GM23338 (cell line): ENCODE data around the gene STRA6. TPM values are rescaled to one million over a fixed set of nuclear protein-coding genes. Genes with fewer than 3 reads are reported as not detected.

Source experiments
- ATAC-seq: fragments of 200-7000 bp; cut with Tn5 transposase; 3 replicates; pipeline ENCODE4 v1.9.1; 2020
- DNase-seq: peaks from one replicate; pipeline ENCODE4 v3.0.0-alpha.2; 2015; ENCODE audit warnings: low spot score
- H2AFZ ChIP-seq: fragments of 200-600 bp; sonication (generic); 2 replicates; pipeline ENCODE4 v1.8.0; 2016; ENCODE audit warnings: antibody characterized with exemption, mild to moderate bottlenecking, moderate library complexity
- H3F3A ChIP-seq: fragments of 200-600 bp; sonication (generic); replicated peaks from 2 replicates; pipeline ENCODE4 v1.8.0; 2017; ENCODE audit warnings: antibody characterized with exemption, mixed run types, low read depth
- H3K27ac ChIP-seq: fragments of 200-600 bp; sonication (generic); 2 replicates; pipeline ENCODE4 v1.6.1; 2016; ENCODE audit warnings: low read depth
- H3K27me3 ChIP-seq: fragments of 200-600 bp; sonication (generic); 2 replicates; pipeline ENCODE4 v1.8.0; 2016; ENCODE audit warnings: mild to moderate bottlenecking, mixed run types, moderate library complexity; ENCODE audit not compliant: insufficient read depth
- H3K36me3 ChIP-seq: fragments of 200-600 bp; sonication (generic); 2 replicates; pipeline ENCODE4 v1.8.0; 2016; ENCODE audit warnings: mild to moderate bottlenecking; ENCODE audit not compliant: insufficient read depth
- H3K4me1 ChIP-seq: fragments of 200-600 bp; sonication (generic); 2 replicates; pipeline ENCODE4 v1.8.0; 2016; ENCODE audit warnings: mild to moderate bottlenecking, moderate library complexity; ENCODE audit not compliant: insufficient read depth
- H3K4me2 ChIP-seq: fragments of 200-600 bp; sonication (generic); 2 replicates; pipeline ENCODE4 v1.7.1; 2017; ENCODE audit warnings: mixed run types
- H3K4me3 ChIP-seq: fragments of 200-600 bp; sonication (generic); 2 replicates; pipeline ENCODE4 v1.6.1; 2016; ENCODE audit warnings: mixed run types
- H3K79me2 ChIP-seq: fragments of 200-600 bp; sonication (generic); replicated peaks from 2 replicates; pipeline ENCODE4 v1.8.0; 2017; ENCODE audit warnings: mild to moderate bottlenecking; ENCODE audit not compliant: insufficient read depth
- H3K9me2 ChIP-seq: fragments of 200-600 bp; sonication (generic); 2 replicates; pipeline ENCODE4 v1.8.0; 2017; ENCODE audit not compliant: insufficient read depth
- H4K20me1 ChIP-seq: fragments of 200-600 bp; sonication (generic); replicated peaks from 2 replicates; pipeline ENCODE4 v1.8.0; 2017; ENCODE audit warnings: mild to moderate bottlenecking; ENCODE audit not compliant: insufficient read depth
- H3K27ac Mint-ChIP-seq: 2 replicates; pipeline ENCODE4 v1.8.0; 2020; ENCODE audit warnings: inconsistent platforms, mild to moderate bottlenecking, moderate library complexity, mixed read lengths
- H3K27me3 Mint-ChIP-seq: 3 replicates; pipeline ENCODE4 v1.8.0; 2022; ENCODE audit warnings: low read depth, mild to moderate bottlenecking, moderate library complexity, mixed read lengths, inconsistent platforms; ENCODE audit not compliant: insufficient read depth, poor library complexity
- H3K36me3 Mint-ChIP-seq: 3 replicates; pipeline ENCODE4 v1.8.0; 2021; ENCODE audit warnings: low read depth, mild to moderate bottlenecking, inconsistent platforms, moderate library complexity, mixed read lengths
- H3K4me1 Mint-ChIP-seq: 3 replicates; pipeline ENCODE4 v1.8.0; 2020; ENCODE audit warnings: mild to moderate bottlenecking, inconsistent platforms, mixed read lengths
- H3K4me3 Mint-ChIP-seq: 3 replicates; pipeline ENCODE4 v1.8.0; 2021; ENCODE audit warnings: moderate library complexity, mild to moderate bottlenecking, inconsistent platforms, mixed read lengths
- H3K9me3 Mint-ChIP-seq: 3 replicates; pipeline ENCODE4 v1.8.0; 2020; ENCODE audit warnings: moderate library complexity, mild to moderate bottlenecking, inconsistent platforms, mixed read lengths
- CREB1 ChIP-seq: fragments of 250-450 bp; sonication (Bioruptor Pico); IDR thresholded peaks from 2 replicates; pipeline ENCODE4 v1.5.0; 2020; ENCODE audit warnings: low read depth, mild to moderate bottlenecking, moderate library complexity
- CTCF ChIP-seq, 2 experiments: fragments of 200-600 bp in 1 of 2; sonication (generic) in 1 of 2; conservative IDR thresholded peaks; 2 replicates each; pipeline versions ENCODE4 v1.5.1 to v1.6.1; 2016 to 2017; ENCODE audit warnings: antibody characterized with exemption in 2 of 2, low read depth in 2 of 2, mild to moderate bottlenecking in 2 of 2, moderate library complexity in 1 of 2
- EZH2 ChIP-seq: fragments of 200-600 bp; sonication (generic); IDR thresholded peaks from one replicate; pipeline ENCODE4 v1.8.0; 2017; ENCODE audit warnings: antibody characterized with exemption, mild to moderate bottlenecking, low read depth; ENCODE audit not compliant: unreplicated experiment
- EZH2phosphoT487 ChIP-seq: fragments of 200-600 bp; sonication (generic); IDR thresholded peaks from one replicate; pipeline ENCODE4 v1.8.1; 2018; ENCODE audit warnings: antibody characterized with exemption; ENCODE audit not compliant: unreplicated experiment
- JUNB ChIP-seq: IDR thresholded peaks from one replicate; pipeline ENCODE4 v1.6.1; 2016; ENCODE audit warnings: antibody characterized with exemption; ENCODE audit not compliant: unreplicated experiment
- NANOG ChIP-seq: IDR thresholded peaks from 2 replicates; pipeline ENCODE4 v1.6.1; 2016; ENCODE audit warnings: antibody characterized with exemption, borderline replicate concordance
- POLR2AphosphoS5 ChIP-seq: IDR thresholded peaks from 2 replicates; pipeline ENCODE4 v1.6.1; 2016; ENCODE audit warnings: antibody characterized with exemption, low read depth
- STAT1 ChIP-seq: IDR thresholded peaks from one replicate; pipeline ENCODE4 v1.6.1; 2016; ENCODE audit warnings: antibody characterized with exemption; ENCODE audit not compliant: unreplicated experiment
- ZNF114 ChIP-seq: fragments of 250-450 bp; sonication (Bioruptor Pico); IDR thresholded peaks from 2 replicates; pipeline ENCODE4 v1.5.0; 2020; ENCODE audit warnings: mild to moderate bottlenecking, moderate library complexity
- ZNF331 ChIP-seq: fragments of 250-450 bp; sonication (Bioruptor Pico); IDR thresholded peaks from 2 replicates; pipeline ENCODE4 v1.5.0; 2020; ENCODE audit warnings: low read depth, mild to moderate bottlenecking, moderate library complexity
- polyA plus RNA-seq: library from polyadenylated mRNA; unstranded; fragments of >200 nt; fragmentation: Nextera tagmentation; extraction: Ambion mirVana; gene quantifications from 2 replicates; pipeline ENCODE4 v1.2.1, GENCODE V29; 2016
- total RNA-seq: library from RNA; depleted of rRNA; stranded (reverse); fragments of >200 nt; shearing (Covaris generic); gene quantifications from 2 replicates; pipeline ENCODE4 v1.2.3, GENCODE V29; 2014
- TF ChIP-seq, protein P1 (sequence below): fragments of 250-450 bp; sonication (Bioruptor Pico); IDR thresholded peaks from 2 replicates; pipeline ENCODE4 v1.5.0; 2020; ENCODE audit warnings: mild to moderate bottlenecking, moderate library complexity
- TF ChIP-seq, protein P2 (sequence below): IDR thresholded peaks from 2 replicates; pipeline ENCODE4 v1.6.1; 2016; ENCODE audit warnings: antibody characterized with exemption
- TF ChIP-seq, protein P3 (sequence below): IDR thresholded peaks from one replicate; pipeline ENCODE4 v1.6.1; 2018; ENCODE audit warnings: antibody characterized with exemption; ENCODE audit not compliant: unreplicated experiment

Gene STRA6
- total and polyA plus RNA-seq, 2 experiments from 2014 or later, result 8.2 to 9.9 TPM

DNA sequence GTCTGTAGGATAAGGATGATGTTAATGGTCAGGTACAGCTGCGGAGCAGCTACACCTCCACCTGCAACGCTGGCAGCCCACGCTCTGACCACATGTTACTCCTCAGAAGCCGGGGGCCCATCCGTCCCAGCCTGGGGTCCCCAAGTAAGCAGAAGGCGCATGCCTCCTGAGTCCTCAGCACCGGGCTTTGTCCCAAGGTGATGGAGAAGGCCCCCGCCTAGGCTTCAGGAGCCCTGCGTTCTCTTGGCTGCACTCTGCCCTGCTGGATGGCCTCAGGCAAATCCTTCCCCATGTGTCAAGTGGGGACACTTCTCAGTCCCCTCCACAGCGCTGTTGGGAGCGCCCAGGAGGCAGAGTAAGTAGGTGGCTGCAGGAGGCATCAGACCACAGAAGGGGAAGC lies 14.4 kb downstream of the STRA6 start:
- H3K36me3 ChIP-seq, result no peaks in the 10 kb centered on the region
- H3K9me2 ChIP-seq, result no peaks in the 10 kb centered on the region
- TF ChIP-seq EZH2phosphoT487, result no peak
- TF ChIP-seq EZH2, result no peak
- TF ChIP-seq, protein P1, sequence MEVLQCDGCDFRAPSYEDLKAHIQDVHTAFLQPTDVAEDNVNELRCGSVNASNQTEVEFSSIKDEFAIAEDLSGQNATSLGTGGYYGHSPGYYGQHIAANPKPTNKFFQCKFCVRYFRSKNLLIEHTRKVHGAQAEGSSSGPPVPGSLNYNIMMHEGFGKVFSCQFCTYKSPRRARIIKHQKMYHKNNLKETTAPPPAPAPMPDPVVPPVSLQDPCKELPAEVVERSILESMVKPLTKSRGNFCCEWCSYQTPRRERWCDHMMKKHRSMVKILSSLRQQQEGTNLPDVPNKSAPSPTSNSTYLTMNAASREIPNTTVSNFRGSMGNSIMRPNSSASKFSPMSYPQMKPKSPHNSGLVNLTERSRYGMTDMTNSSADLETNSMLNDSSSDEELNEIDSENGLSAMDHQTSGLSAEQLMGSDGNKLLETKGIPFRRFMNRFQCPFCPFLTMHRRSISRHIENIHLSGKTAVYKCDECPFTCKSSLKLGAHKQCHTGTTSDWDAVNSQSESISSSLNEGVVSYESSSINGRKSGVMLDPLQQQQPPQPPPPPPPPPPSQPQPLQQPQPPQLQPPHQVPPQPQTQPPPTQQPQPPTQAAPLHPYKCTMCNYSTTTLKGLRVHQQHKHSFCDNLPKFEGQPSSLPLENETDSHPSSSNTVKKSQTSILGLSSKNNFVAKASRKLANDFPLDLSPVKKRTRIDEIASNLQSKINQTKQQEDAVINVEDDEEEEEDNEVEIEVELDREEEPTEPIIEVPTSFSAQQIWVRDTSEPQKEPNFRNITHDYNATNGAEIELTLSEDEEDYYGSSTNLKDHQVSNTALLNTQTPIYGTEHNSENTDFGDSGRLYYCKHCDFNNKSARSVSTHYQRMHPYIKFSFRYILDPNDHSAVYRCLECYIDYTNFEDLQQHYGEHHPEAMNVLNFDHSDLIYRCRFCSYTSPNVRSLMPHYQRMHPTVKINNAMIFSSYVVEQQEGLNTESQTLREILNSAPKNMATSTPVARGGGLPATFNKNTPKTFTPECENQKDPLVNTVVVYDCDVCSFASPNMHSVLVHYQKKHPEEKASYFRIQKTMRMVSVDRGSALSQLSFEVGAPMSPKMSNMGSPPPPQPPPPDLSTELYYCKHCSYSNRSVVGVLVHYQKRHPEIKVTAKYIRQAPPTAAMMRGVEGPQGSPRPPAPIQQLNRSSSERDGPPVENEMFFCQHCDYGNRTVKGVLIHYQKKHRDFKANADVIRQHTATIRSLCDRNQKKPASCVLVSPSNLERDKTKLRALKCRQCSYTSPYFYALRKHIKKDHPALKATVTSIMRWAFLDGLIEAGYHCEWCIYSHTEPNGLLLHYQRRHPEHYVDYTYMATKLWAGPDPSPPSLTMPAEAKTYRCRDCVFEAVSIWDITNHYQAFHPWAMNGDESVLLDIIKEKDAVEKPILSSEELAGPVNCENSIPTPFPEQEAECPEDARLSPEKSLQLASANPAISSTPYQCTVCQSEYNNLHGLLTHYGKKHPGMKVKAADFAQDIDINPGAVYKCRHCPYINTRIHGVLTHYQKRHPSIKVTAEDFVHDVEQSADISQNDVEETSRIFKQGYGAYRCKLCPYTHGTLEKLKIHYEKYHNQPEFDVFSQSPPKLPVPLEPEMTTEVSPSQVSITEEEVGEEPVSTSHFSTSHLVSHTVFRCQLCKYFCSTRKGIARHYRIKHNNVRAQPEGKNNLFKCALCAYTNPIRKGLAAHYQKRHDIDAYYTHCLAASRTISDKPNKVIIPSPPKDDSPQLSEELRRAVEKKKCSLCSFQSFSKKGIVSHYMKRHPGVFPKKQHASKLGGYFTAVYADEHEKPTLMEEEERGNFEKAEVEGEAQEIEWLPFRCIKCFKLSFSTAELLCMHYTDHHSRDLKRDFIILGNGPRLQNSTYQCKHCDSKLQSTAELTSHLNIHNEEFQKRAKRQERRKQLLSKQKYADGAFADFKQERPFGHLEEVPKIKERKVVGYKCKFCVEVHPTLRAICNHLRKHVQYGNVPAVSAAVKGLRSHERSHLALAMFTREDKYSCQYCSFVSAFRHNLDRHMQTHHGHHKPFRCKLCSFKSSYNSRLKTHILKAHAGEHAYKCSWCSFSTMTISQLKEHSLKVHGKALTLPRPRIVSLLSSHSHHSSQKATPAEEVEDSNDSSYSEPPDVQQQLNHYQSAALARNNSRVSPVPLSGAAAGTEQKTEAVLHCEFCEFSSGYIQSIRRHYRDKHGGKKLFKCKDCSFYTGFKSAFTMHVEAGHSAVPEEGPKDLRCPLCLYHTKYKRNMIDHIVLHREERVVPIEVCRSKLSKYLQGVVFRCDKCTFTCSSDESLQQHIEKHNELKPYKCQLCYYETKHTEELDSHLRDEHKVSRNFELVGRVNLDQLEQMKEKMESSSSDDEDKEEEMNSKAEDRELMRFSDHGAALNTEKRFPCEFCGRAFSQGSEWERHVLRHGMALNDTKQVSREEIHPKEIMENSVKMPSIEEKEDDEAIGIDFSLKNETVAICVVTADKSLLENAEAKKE, result no peak
- TF ChIP-seq ZNF331 (CRISPR knock-in tag), result no peak
- no peak for TF ChIP-seq STAT1
- no peak for TF ChIP-seq POLR2AphosphoS5
- TF ChIP-seq, protein P2, sequence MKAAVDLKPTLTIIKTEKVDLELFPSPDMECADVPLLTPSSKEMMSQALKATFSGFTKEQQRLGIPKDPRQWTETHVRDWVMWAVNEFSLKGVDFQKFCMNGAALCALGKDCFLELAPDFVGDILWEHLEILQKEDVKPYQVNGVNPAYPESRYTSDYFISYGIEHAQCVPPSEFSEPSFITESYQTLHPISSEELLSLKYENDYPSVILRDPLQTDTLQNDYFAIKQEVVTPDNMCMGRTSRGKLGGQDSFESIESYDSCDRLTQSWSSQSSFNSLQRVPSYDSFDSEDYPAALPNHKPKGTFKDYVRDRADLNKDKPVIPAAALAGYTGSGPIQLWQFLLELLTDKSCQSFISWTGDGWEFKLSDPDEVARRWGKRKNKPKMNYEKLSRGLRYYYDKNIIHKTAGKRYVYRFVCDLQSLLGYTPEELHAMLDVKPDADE, result no peak
- TF ChIP-seq NANOG, result no peak
- TF ChIP-seq, protein P3, sequence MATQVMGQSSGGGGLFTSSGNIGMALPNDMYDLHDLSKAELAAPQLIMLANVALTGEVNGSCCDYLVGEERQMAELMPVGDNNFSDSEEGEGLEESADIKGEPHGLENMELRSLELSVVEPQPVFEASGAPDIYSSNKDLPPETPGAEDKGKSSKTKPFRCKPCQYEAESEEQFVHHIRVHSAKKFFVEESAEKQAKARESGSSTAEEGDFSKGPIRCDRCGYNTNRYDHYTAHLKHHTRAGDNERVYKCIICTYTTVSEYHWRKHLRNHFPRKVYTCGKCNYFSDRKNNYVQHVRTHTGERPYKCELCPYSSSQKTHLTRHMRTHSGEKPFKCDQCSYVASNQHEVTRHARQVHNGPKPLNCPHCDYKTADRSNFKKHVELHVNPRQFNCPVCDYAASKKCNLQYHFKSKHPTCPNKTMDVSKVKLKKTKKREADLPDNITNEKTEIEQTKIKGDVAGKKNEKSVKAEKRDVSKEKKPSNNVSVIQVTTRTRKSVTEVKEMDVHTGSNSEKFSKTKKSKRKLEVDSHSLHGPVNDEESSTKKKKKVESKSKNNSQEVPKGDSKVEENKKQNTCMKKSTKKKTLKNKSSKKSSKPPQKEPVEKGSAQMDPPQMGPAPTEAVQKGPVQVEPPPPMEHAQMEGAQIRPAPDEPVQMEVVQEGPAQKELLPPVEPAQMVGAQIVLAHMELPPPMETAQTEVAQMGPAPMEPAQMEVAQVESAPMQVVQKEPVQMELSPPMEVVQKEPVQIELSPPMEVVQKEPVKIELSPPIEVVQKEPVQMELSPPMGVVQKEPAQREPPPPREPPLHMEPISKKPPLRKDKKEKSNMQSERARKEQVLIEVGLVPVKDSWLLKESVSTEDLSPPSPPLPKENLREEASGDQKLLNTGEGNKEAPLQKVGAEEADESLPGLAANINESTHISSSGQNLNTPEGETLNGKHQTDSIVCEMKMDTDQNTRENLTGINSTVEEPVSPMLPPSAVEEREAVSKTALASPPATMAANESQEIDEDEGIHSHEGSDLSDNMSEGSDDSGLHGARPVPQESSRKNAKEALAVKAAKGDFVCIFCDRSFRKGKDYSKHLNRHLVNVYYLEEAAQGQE, result no peak
- no peak for TF ChIP-seq ZNF114 (CRISPR knock-in tag)
- TF ChIP-seq CTCF (conservative IDR thresholded peaks at IDR 0.05; ENCODE audit: low read depth in 2 of 2), result no peak
- TF ChIP-seq JUNB, result no peak
- no peak for TF ChIP-seq CREB1 (CRISPR knock-in tag)
- no peak overlapping the region for H3K4me3 ChIP-seq
- no peak for DNase-seq
- no peak overlapping the region for H3K27ac ChIP-seq
- Mint-ChIP-seq H3K36me3 (no peaks in the 10 kb centered on the region), H3K9me3 (no peaks in the 10 kb centered on the region), H3K4me3 (no peak overlapping the region), H3K27me3 (peaks cover 12% of the 10 kb centered on the region), H3K4me1 (no peaks in the 10 kb centered on the region; the same call in 2 of the 3 replicates), H3K27ac (no peak overlapping the region)
- H3K4me1 ChIP-seq, result no peaks in the 10 kb centered on the region
- ATAC-seq, result no peak
- no peak overlapping the region for H3K4me2 ChIP-seq
- H4K20me1 ChIP-seq, result no peaks in the 10 kb centered on the region
- no peak overlapping the region for H2AFZ ChIP-seq
- H3K79me2 ChIP-seq, result no peaks in the 10 kb centered on the region
- H3K27me3 ChIP-seq, result no peaks in the 10 kb centered on the region
- no peaks in the 10 kb centered on the region for H3F3A ChIP-seq
